A549 (cell line): ENCODE results near the gene PSMC3IP. TPM values are rescaled to one million over a fixed set of nuclear protein-coding genes. Genes with fewer than 3 reads are reported as not detected.

Experiments used
- ATAC-seq, 2 experiments: fragments of 200-7000 bp in 1 of 2; fragments of >200 bp in 1 of 2; cut with Nextera tagmentation in 1 of 2; cut with Tn5 transposase in 1 of 2; 3 replicates each; pipeline versions ENCODE4 v1.8.0 to v1.9.1; 2018 to 2020; ENCODE audit warnings: mild to moderate bottlenecking in 1 of 2, moderate library complexity in 1 of 2
- CTCF ChIA-PET: fragments of 300-600 bp; sonication (Branson Sonifier 250); formaldehyde crosslinking; extraction: SDS; loops from one replicate; lab custom pipeline; 2021; ENCODE audit warnings: antibody characterized with exemption, inconsistent platforms; lab: Yijun Ruan, JAX
- POLR2A ChIA-PET: fragments of 350-600 bp; formaldehyde crosslinking; extraction: SDS; loops from one replicate; lab custom pipeline; 2021; ENCODE audit warnings: antibody characterized with exemption, inconsistent platforms; lab: Yijun Ruan, JAX
- DNase-seq, 2 experiments: peaks; one replicate each; pipeline versions ENCODE4 v3.0.0 to v3.0.0-alpha.2; 2011 to 2016; ENCODE audit warnings: low read depth in 1 of 2, low spot score in 1 of 2
- FAIRE-seq: peaks from 2 replicates; lab custom pipeline; 2011; peaks lifted over from hg19 to GRCh38; lab: Jason Lieb, UNC
- H3K27ac ChIP-seq, 2 experiments: fragments of >200 bp; sonication (Bioruptor Twin); formaldehyde crosslinking; 3 replicates each; pipeline ENCODE4 v1.5.1; 2016 to 2017
- H3K4me1 ChIP-seq: fragments of >200 bp; sonication (Bioruptor Twin); formaldehyde crosslinking; 3 replicates; pipeline ENCODE4 v1.6.1; 2016
- H3K4me2 ChIP-seq: fragments of >200 bp; sonication (Bioruptor Twin); formaldehyde crosslinking; 3 replicates; pipeline ENCODE4 v1.6.1; 2016
- H3K4me3 ChIP-seq: fragments of >200 bp; sonication (Bioruptor Twin); formaldehyde crosslinking; 3 replicates; pipeline ENCODE4 v1.5.1; 2016
- H3K9me3 ChIP-seq: fragments of >200 bp; sonication (Bioruptor Twin); formaldehyde crosslinking; 3 replicates; pipeline ENCODE4 v1.6.1; 2016
- BCL3 ChIP-seq: fragments of >200 bp; sonication (Bioruptor Twin); formaldehyde crosslinking; IDR thresholded peaks from 3 replicates; pipeline ENCODE4 v1.6.1; 2016
- CEBPB ChIP-seq, 2 experiments: fragments of >200 bp in 1 of 2; sonication (Bioruptor Twin) in 1 of 2; formaldehyde crosslinking in 1 of 2; IDR thresholded peaks; 2 replicates each; pipeline ENCODE4 v1.6.1; 2012 to 2016
- EP300 ChIP-seq, 2 experiments: fragments of >200 bp; sonication (Bioruptor Twin); formaldehyde crosslinking; IDR thresholded peaks; 2 replicates in 1 of 2; 3 replicates in 1 of 2; pipeline ENCODE4 v1.6.1; 2016 to 2017
- ESRRA ChIP-seq: fragments of 150-350 bp; IDR thresholded peaks from 2 replicates; pipeline ENCODE4 v1.6.1; 2014; ENCODE audit warnings: mild to moderate bottlenecking, low read length, borderline replicate concordance
- GATA3 ChIP-seq: IDR thresholded peaks from 2 replicates; pipeline ENCODE4 v1.6.1; 2012; ENCODE audit warnings: borderline replicate concordance
- HMGXB4 ChIP-seq: fragments of 250-450 bp; sonication (Bioruptor Pico); IDR thresholded peaks from 2 replicates; pipeline ENCODE4 v1.5.0; 2021; ENCODE audit warnings: mild to moderate bottlenecking, moderate library complexity, borderline replicate concordance
- HOXB13 ChIP-seq: fragments of 250-450 bp; sonication (Bioruptor Pico); IDR thresholded peaks from 2 replicates; pipeline ENCODE4 v1.5.0; 2020; ENCODE audit warnings: low read depth, mild to moderate bottlenecking, moderate library complexity
- KDM1A ChIP-seq: fragments of 200-600 bp; sonication (generic); IDR thresholded peaks from 2 replicates; pipeline ENCODE4 v1.6.1; 2016; ENCODE audit warnings: low read depth, mild to moderate bottlenecking
- MAFK ChIP-seq: fragments of 450-650 bp; IDR thresholded peaks from 2 replicates; pipeline ENCODE4 v1.6.1; 2014; ENCODE audit not compliant: partially characterized antibody
- NR3C1 ChIP-seq: fragments of >200 bp; sonication (Bioruptor Twin); formaldehyde crosslinking; IDR thresholded peaks from 3 replicates; pipeline ENCODE4 v1.6.1; 2017
- PBX3 ChIP-seq: IDR thresholded peaks from 2 replicates; pipeline ENCODE4 v1.6.1; 2012
- PHF8 ChIP-seq: fragments of 200-600 bp; sonication (generic); IDR thresholded peaks from 2 replicates; pipeline ENCODE4 v1.6.1; 2016; ENCODE audit warnings: low read depth, mild to moderate bottlenecking, antibody characterized with exemption, moderate library complexity, borderline replicate concordance
- POLR2A ChIP-seq: IDR thresholded peaks from 2 replicates; pipeline ENCODE4 v1.6.1; 2012; ENCODE audit warnings: mild to moderate bottlenecking, low read length
- POLR2AphosphoS2 ChIP-seq: conservative IDR thresholded peaks from 2 replicates; pipeline ENCODE4 v1.6.1; 2012; ENCODE audit warnings: low read length, improper control_type of control experiment, inconsistent platforms
- RAD21 ChIP-seq, 2 experiments: fragments of >200 bp in 1 of 2; sonication (Bioruptor Twin) in 1 of 2; formaldehyde crosslinking in 1 of 2; IDR thresholded peaks in 1 of 2; conservative IDR thresholded peaks in 1 of 2; 2 replicates in 1 of 2; 3 replicates in 1 of 2; pipeline ENCODE4 v1.6.1; 2012 to 2018; ENCODE audit warnings: inconsistent platforms in 1 of 2
- RARB ChIP-seq: fragments of 250-450 bp; sonication (Bioruptor Pico); IDR thresholded peaks from 2 replicates; pipeline ENCODE4 v1.8.0; 2021; ENCODE audit warnings: mild to moderate bottlenecking, moderate library complexity
- RCOR1 ChIP-seq: fragments of 150-350 bp; IDR thresholded peaks from 2 replicates; pipeline ENCODE4 v1.6.1; 2014; ENCODE audit warnings: antibody characterized with exemption, low read length, low read depth
- SREBF2 ChIP-seq: fragments of 450-650 bp; IDR thresholded peaks from 2 replicates; pipeline ENCODE4 v1.6.1; 2014; ENCODE audit warnings: mild to moderate bottlenecking, moderate library complexity
- USF2 ChIP-seq: fragments of 450-650 bp; IDR thresholded peaks from 2 replicates; pipeline ENCODE4 v1.6.1; 2014; ENCODE audit warnings: antibody characterized with exemption
- ZFP36 ChIP-seq: fragments of 450-650 bp; IDR thresholded peaks from 2 replicates; pipeline ENCODE4 v1.6.1; 2014; ENCODE audit warnings: borderline replicate concordance; ENCODE audit not compliant: partially characterized antibody
- ZNF302 ChIP-seq: fragments of 250-450 bp; sonication (Bioruptor Pico); IDR thresholded peaks from 2 replicates; pipeline ENCODE4 v1.9.0; 2021; ENCODE audit warnings: inconsistent platforms, mild to moderate bottlenecking, moderate library complexity
- WGBS: methylation state at CpG from one replicate; pipeline ENCODE4 v1.1.6; 2017; ENCODE audit errors: missing lambda C conversion rate; 5-methylcytosine and 5-hydroxymethylcytosine counted together
- polyA plus RNA-seq, 4 experiments: library from polyadenylated mRNA; depleted of rRNA in 3 of 4; stranded (reverse); fragments of >200 nt; fragmentation: RNase III in 1 of 4; extraction: RNeasy Plus Mini Kit Qiagen cat#74134 plus additional on column Dnase treatment in 1 of 4; gene quantifications; 2 replicates in 3 of 4; 3 replicates in 1 of 4; pipeline ENCODE4 v1.2.3, GENCODE V29; 2011 to 2017
- TF ChIP-seq, protein P1 (sequence below): IDR thresholded peaks from 2 replicates; pipeline ENCODE4 v1.6.1; 2012
- TF ChIP-seq, protein P2 (sequence below): fragments of 200-600 bp; sonication (generic); IDR thresholded peaks from 2 replicates; pipeline ENCODE4 v1.6.1; 2016; ENCODE audit warnings: antibody characterized with exemption, mild to moderate bottlenecking, moderate library complexity

The PSMC3IP gene
- polyA plus RNA-seq, 2 of the 4 experiments (the other 2 are of a cell fraction): 26.1 to 37.9 TPM

GRCh38 chr17:42525221-42525620, 52.3 kb downstream of the PSMC3IP start:
- CTCF ChIA-PET: interaction anchor here (0.5 to 11.5 kb wide), 10 partner anchors 9 to 331 kb away, joined by 3 to 231 read pairs (median 4); partner anchors contain the start of genes CAVIN1 and GHDC
- Histone ChIP-seq H3K27ac (peak overlapping the region in 1 of 2 experiments; percentile 80; a peak in 3 of 6 replicates), H3K4me3 (no peak overlapping the region), H3K9me3 (no peaks in the 10 kb centered on the region), H3K4me2 (no peak overlapping the region), H3K4me1 (peaks cover 55% of the 10 kb centered on the region)
- ATAC-seq: no peak
- DNase-seq: no peak
- POLR2A ChIA-PET: no interaction called here
- no peak for FAIRE-seq
- WGBS: 81% methylated on average over 2 of the region's 2 CpGs
- no peak for TF ChIP-seq GATA3
- TF ChIP-seq ZFP36: no peak
- TF ChIP-seq BCL3: no peak
- no peak for TF ChIP-seq ESRRA
- TF ChIP-seq, protein P1, sequence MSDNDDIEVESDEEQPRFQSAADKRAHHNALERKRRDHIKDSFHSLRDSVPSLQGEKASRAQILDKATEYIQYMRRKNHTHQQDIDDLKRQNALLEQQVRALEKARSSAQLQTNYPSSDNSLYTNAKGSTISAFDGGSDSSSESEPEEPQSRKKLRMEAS: no peak
- TF ChIP-seq RAD21 (conservative IDR thresholded peaks at IDR 0.05 in 1 of 2, IDR thresholded peaks at IDR 0.05 in 1 of 2): no peak
- no peak for TF ChIP-seq USF2
- TF ChIP-seq EP300 (IDR thresholded peaks at IDR 0.05): no peak
- TF ChIP-seq PHF8: no peak
- no peak for TF ChIP-seq SREBF2
- no peak for TF ChIP-seq ZNF302 (CRISPR knock-in tag)
- no peak for TF ChIP-seq HOXB13
- TF ChIP-seq KDM1A: no peak

DNA sequence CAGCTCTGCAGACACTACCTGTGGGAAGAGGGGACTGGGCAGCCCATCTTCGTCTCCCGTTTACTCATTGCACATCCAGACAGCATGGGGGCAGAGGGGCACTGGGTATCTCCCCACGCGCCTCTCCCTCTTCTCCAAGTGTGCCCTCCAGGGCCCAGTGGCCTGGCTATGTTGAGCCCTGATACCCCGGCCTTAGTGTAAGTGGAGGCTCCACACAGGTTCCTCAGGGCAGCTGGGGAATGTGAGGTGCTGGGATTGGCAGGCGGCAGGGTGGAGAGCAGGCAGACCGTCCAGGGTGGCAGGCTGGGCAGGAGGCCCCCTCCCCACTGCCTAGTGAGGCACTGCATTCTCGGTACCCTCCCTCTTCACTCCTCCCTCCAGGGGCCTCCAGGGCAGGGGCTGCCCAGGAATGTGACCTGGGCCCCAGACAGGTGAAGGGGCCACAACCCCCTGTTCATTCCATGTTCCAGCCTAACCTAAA, 54.7 kb downstream of the PSMC3IP start:
- ATAC-seq (no peak), DNase-seq (no peak), FAIRE-seq (no peak)
- 98% methylated on average over 8 of the region's 8 CpGs for WGBS
- H3K9me3 ChIP-seq: no peaks in the 10 kb centered on the region
- no peak overlapping the region for H3K4me3 ChIP-seq
- H3K4me1 ChIP-seq: peaks cover 69% of the 10 kb centered on the region
- CTCF ChIA-PET: interaction anchor here (0.8 to 17.8 kb wide), 10 partner anchors 7 to 211 kb away, joined by 3 to 231 read pairs (median 4); partner anchors contain the start of genes CAVIN1 and NAGLU
- POLR2A ChIA-PET: no interaction called here
- H3K27ac ChIP-seq: peak overlapping the region; percentile 95 to 98; a peak in 5 of 6 replicates
- no peak overlapping the region for H3K4me2 ChIP-seq
- TF ChIP-seq RARB (CRISPR knock-in tag): no peak
- TF ChIP-seq POLR2A: no peak
- TF ChIP-seq CEBPB (IDR thresholded peaks at IDR 0.05): no peak
- no peak for TF ChIP-seq ESRRA
- TF ChIP-seq, protein P2, sequence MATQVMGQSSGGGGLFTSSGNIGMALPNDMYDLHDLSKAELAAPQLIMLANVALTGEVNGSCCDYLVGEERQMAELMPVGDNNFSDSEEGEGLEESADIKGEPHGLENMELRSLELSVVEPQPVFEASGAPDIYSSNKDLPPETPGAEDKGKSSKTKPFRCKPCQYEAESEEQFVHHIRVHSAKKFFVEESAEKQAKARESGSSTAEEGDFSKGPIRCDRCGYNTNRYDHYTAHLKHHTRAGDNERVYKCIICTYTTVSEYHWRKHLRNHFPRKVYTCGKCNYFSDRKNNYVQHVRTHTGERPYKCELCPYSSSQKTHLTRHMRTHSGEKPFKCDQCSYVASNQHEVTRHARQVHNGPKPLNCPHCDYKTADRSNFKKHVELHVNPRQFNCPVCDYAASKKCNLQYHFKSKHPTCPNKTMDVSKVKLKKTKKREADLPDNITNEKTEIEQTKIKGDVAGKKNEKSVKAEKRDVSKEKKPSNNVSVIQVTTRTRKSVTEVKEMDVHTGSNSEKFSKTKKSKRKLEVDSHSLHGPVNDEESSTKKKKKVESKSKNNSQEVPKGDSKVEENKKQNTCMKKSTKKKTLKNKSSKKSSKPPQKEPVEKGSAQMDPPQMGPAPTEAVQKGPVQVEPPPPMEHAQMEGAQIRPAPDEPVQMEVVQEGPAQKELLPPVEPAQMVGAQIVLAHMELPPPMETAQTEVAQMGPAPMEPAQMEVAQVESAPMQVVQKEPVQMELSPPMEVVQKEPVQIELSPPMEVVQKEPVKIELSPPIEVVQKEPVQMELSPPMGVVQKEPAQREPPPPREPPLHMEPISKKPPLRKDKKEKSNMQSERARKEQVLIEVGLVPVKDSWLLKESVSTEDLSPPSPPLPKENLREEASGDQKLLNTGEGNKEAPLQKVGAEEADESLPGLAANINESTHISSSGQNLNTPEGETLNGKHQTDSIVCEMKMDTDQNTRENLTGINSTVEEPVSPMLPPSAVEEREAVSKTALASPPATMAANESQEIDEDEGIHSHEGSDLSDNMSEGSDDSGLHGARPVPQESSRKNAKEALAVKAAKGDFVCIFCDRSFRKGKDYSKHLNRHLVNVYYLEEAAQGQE: no peak
- TF ChIP-seq BCL3: no peak
- TF ChIP-seq RCOR1: no peak
- no peak for TF ChIP-seq PBX3
- TF ChIP-seq PHF8: no peak
- TF ChIP-seq MAFK: no peak
- no peak for TF ChIP-seq NR3C1
- no peak for TF ChIP-seq HMGXB4 (CRISPR knock-in tag)
- TF ChIP-seq POLR2AphosphoS2: no peak
- TF ChIP-seq, protein P1: no peak
